Naive B cell (primary cell): Measurements from ENCODE around the gene ZRANB1. TPM values are rescaled to one million over a fixed set of nuclear protein-coding genes. Genes with fewer than 3 reads are reported as not detected.

ENCODE experiments used
- ATAC-seq, 2 donors: fragments of 150-1000 bp; cut with Tn5 transposase; 2 replicates each; pipeline ENCODE4 v1.10.0; 2021; ENCODE audit warnings: low read depth in 2 of 2, mild to moderate bottlenecking in 2 of 2, moderate library complexity in 2 of 2
- DNase-seq: peaks from one replicate; pipeline ENCODE4 v3.0.0; 2022
- H3K27ac Mint-ChIP-seq, 6 donors: one replicate each; pipeline ENCODE4 v1.8.0; 2020 to 2022; ENCODE audit warnings: mild to moderate bottlenecking in 6 of 6, mixed read lengths in 6 of 6, moderate library complexity in 5 of 6, inconsistent platforms in 2 of 6
- H3K27me3 Mint-ChIP-seq, 3 donors: one replicate each; pipeline ENCODE4 v1.8.0; 2021 to 2022; ENCODE audit warnings: mixed read lengths in 3 of 3, mild to moderate bottlenecking in 1 of 3
- H3K36me3 Mint-ChIP-seq, 2 donors: one replicate each; pipeline ENCODE4 v1.8.0; 2020 to 2022; ENCODE audit warnings: mixed read lengths in 2 of 2, inconsistent platforms in 1 of 2, mild to moderate bottlenecking in 1 of 2
- H3K4me1 Mint-ChIP-seq, 3 donors: one replicate each; pipeline ENCODE4 v1.8.0; 2020 to 2022; ENCODE audit warnings: mixed read lengths in 3 of 3, inconsistent platforms in 1 of 3, mild to moderate bottlenecking in 1 of 3, moderate library complexity in 1 of 3
- H3K4me3 Mint-ChIP-seq, 8 donors: one replicate each; pipeline ENCODE4 v1.8.0; 2020 to 2022; ENCODE audit warnings: mild to moderate bottlenecking in 8 of 8, mixed read lengths in 8 of 8, moderate library complexity in 8 of 8, inconsistent platforms in 2 of 8
- H3K9me3 Mint-ChIP-seq, 7 donors: one replicate each; pipeline ENCODE4 v1.8.0; 2020 to 2022; ENCODE audit warnings: mixed read lengths in 7 of 7, mild to moderate bottlenecking in 5 of 7, inconsistent platforms in 2 of 7, moderate library complexity in 1 of 7
- polyA plus RNA-seq, 6 donors: library from polyadenylated mRNA; unstranded; fragments of 300-500 nt; fragmentation: Illumina TruSeq; gene quantifications; one replicate each; pipeline ENCODE4 v1.2.3, GENCODE V29; 2021; ENCODE audit warnings: low read depth in 6 of 6

ZRANB1 gene
- polyA plus RNA-seq, 6 donors from 2014 or later: 4.5 to 15.0 (median 9.3) TPM

DNA sequence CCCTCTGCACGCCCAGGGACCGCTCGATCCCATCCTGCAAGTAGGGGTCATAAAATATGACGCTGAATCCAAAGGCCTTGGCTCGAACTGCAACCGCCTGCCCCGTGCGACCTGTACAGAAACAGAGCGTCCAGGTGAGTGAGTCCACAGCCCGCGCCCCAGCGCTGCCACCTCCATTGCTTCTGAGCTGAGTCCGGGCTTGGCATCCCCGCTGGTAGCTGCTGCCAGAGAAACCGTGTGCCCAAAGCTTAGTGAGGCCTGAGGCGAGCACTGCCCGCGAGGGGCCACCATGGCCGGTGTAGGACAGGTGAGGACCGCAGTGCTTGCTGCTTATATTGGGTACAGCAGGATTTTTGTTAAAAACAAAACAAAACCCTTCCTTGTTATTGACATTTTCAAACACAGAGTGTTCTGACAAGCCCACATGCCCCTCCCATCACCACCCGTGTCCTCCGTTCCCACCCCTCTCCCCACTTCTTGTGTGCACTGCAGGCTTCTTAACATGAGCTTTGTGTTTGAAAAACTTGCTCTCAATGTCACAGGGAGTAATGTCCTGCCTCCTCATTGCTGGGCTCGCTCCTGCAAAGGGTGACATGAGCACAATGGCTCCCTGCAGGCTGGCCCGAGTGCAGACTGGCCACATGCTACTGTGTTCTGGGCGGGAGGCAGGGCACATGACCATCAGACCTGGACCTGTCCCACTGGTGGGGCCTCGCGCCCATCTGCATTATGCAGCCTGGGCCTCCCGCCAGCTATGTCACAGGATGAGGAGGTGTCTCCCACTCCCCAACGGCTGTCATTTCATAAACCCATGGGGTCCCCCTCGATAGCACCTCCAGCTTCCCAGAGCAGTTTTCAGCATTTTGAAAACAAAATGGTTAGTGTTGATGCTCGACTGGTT, 52.9 kb downstream of the ZRANB1 start:
- Mint-ChIP-seq H3K4me3 (no peak overlapping the region), H3K36me3 (no peaks in the 10 kb centered on the region), H3K4me1 (peaks cover 0 to 2% (median 0%) of the 10 kb centered on the region in 3 donors), H3K27me3 (no peaks in the 10 kb centered on the region), H3K9me3 (no peaks in the 10 kb centered on the region), H3K27ac (peak overlapping the region in 1 of 6 donors; percentile 34)
- ATAC-seq (no peak), DNase-seq (no peak)

DNA sequence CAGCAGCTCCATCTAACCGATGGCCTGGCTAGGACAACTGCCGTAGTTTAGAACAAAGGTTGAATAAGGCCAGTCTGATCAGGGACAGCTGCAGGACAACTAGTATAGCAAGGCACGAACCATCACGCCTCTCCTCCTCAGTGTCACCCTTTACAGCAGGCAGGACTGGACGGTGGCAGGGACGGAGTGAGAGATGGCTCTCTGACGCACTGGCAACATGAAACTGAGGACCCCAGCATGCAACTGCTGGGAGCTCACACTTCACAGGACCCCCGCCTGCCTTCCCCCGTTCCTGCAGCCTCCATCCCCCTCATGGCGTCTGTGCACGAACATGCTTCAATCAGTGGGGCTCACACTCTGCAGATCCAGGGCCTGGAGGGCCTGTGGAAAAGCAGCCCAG, 53.7 kb downstream of the ZRANB1 start:
- H3K27ac Mint-ChIP-seq: no peak overlapping the region
- peaks cover 0 to 1% (median 0%) of the 10 kb centered on the region in 3 donors for H3K4me1 Mint-ChIP-seq
- no peaks in the 10 kb centered on the region for H3K36me3 Mint-ChIP-seq
- no peaks in the 10 kb centered on the region for H3K9me3 Mint-ChIP-seq
- no peaks in the 10 kb centered on the region for H3K27me3 Mint-ChIP-seq
- no peak overlapping the region for H3K4me3 Mint-ChIP-seq
- no peak for ATAC-seq
- DNase-seq: no peak

DNA sequence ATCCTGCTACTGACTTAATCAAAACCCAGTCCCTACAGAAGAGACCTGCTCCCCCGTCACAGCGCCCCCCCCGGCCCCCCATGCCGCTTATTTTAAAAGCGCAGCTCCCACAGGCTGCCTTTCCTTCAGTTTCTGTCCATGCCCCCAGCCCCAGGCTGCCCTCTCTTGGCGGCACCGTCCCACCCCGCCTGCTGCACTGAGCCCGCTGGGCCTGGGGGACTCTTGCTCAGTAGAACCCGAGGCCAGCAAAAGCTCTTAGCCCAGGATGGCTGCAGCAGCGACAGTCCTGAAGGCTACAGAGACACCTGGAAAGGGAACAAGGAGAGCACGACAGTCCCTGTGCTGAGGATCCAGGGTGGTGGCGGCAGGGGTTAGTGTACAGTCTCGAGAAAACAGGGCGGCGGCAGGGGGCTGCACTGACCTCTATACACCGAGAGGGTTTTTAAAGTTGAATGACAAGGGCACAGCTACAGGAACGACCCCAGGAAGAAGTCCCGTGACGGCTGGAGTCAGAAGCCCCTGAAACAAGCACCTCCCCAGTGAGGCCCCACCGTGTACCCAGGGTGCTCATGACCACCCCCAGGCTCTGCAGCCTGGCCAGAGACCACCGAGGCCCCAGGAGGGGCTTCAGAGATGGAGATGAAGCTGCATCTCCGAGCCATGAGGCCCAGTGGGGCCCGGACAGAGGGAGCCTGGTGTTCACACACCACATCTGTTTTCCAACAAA, 54.4 kb downstream of the ZRANB1 start:
- no peaks in the 10 kb centered on the region for H3K9me3 Mint-ChIP-seq
- ATAC-seq (no peak), DNase-seq (no peak)
- no peaks in the 10 kb centered on the region for H3K4me1 Mint-ChIP-seq
- H3K27me3 Mint-ChIP-seq: no peaks in the 10 kb centered on the region
- H3K36me3 Mint-ChIP-seq: no peaks in the 10 kb centered on the region
- H3K4me3 Mint-ChIP-seq: no peak overlapping the region
- H3K27ac Mint-ChIP-seq: no peak overlapping the region

DNA sequence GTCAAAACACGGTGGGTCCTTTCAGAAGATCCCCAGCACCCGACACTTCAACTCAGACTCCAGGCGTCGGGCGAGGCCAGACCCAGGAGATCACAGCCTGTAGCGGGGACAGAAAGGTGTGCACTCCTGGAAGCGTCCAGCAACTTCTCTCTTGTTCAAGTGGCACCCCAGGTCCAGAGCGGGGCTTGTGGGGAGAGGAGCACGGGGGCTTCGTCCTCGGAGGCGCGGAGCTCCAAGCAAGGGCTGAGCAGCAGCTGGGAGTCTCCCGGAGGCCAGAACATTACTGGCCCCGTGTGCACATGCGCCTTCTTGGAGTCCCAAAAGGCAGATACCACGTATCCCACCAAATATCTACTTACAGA, 54.9 kb downstream of the ZRANB1 start:
- H3K4me3 Mint-ChIP-seq: no peak overlapping the region
- no peak for DNase-seq
- no peaks in the 10 kb centered on the region for H3K36me3 Mint-ChIP-seq
- no peaks in the 10 kb centered on the region for H3K4me1 Mint-ChIP-seq
- H3K27ac Mint-ChIP-seq: no peak overlapping the region
- ATAC-seq: no peak
- H3K27me3 Mint-ChIP-seq: no peaks in the 10 kb centered on the region
- H3K9me3 Mint-ChIP-seq: no peaks in the 10 kb centered on the region

DNA sequence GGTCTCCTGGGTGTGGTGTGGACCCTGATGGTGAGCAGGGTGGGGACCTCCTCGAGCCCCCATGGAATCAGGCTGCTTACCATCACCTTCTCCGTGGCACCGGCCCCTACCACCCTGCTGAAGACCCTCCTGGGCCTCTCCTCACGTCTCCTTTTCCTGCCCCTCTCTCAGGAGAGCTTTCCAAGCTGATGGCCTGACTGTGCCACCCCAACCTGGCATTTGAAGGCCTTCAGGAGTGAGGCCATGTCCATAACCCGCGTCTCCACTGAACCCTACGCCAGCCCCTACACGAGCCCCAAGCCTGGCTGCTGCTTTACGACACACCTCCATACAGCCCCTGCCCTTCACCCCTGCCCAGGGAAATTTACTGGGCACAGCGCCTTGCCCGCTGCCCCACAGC, 55.4 kb downstream of the ZRANB1 start:
- Mint-ChIP-seq H3K27ac (no peak overlapping the region), H3K4me3 (peak overlapping the region in 1 of 8 donors; percentile 50), H3K27me3 (no peaks in the 10 kb centered on the region), H3K9me3 (no peaks in the 10 kb centered on the region), H3K36me3 (no peaks in the 10 kb centered on the region), H3K4me1 (no peaks in the 10 kb centered on the region)
- ATAC-seq: no peak
- DNase-seq: no peak

DNA sequence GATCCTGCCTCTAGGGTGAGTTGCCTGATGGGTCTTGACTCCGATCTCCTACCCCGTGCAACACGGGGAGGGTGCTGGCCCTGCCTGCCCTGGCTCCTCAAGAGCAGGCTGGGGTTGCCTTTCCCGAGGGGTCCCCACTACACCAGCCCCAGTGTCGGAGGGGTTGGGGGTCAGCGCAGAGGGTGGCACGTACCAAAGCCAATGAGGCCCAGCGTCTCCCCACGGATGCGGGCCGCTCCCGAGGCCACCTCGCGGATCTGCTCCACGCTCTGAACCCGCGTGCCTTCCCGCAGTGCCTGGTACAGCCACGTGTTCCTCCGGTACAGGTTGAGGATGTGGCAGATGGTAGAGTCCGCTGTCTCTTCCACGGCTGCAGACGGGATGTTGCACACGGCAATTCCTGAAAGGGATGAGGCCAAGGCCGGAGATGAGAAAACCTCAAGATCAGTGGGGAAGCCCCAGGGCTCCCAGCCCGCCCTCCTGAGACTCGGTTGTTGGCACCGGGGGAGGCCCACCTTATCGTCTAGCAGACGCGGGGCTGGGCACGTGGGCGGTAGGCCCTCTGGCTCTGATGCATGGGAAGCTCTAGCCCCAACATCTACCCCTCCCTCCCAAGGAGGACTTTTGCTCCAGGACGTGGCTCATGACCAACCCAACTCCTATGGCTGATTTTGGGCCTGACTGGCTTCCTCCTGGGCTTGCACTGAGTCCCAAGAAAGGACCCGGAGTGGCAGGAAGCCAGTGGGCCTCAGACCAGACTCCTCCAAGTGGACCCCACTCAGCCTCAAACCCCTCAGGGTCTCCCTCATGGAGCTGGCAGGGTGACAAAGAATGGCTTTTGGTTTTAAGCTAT, 56.1 kb downstream of the ZRANB1 start:
- H3K4me3 Mint-ChIP-seq: no peak overlapping the region
- no peak overlapping the region for H3K27ac Mint-ChIP-seq
- H3K4me1 Mint-ChIP-seq: no peaks in the 10 kb centered on the region
- H3K9me3 Mint-ChIP-seq: no peaks in the 10 kb centered on the region
- H3K27me3 Mint-ChIP-seq: no peaks in the 10 kb centered on the region
- DNase-seq (no peak), ATAC-seq (no peak)
- no peaks in the 10 kb centered on the region for H3K36me3 Mint-ChIP-seq

DNA sequence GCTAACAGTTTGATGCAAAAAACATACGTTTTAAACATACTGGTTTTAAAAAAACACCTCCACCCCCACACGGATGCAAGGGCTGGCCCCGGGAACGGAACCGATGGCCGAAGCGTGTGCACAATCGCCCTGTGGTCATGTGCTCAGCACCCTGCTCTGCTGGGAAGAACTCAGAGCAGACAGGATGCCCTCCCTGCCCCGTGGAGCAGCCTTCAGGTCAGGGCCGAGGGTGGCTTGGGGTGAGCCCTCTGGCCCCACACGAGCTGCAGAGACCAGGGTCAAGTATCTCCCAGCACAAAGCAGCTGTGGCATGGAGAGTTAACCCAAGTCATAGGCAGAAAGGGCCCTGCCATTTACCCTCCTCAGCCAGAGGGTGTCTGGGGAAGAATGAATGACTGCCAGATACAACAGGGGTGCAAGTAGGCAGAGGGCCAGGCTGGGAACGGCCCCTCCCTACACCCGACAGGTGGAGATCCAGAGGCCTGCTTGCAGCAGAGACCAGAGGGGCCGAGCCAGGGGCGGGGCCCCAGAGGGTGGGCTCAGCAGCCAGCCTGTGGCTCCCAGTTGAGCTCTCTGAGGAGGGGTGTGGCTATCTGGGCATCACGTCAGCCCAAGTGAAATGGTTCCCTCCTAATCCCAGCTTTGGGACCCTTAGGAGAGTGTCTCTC, 56.8 kb downstream of the ZRANB1 start:
- peak overlapping the region in 1 of 6 donors; percentile 15 for H3K27ac Mint-ChIP-seq
- H3K9me3 Mint-ChIP-seq: no peaks in the 10 kb centered on the region
- H3K4me1 Mint-ChIP-seq: no peaks in the 10 kb centered on the region
- ATAC-seq: no peak
- H3K4me3 Mint-ChIP-seq: no peak overlapping the region
- H3K27me3 Mint-ChIP-seq: no peaks in the 10 kb centered on the region
- H3K36me3 Mint-ChIP-seq: no peaks in the 10 kb centered on the region
- DNase-seq: no peak

DNA sequence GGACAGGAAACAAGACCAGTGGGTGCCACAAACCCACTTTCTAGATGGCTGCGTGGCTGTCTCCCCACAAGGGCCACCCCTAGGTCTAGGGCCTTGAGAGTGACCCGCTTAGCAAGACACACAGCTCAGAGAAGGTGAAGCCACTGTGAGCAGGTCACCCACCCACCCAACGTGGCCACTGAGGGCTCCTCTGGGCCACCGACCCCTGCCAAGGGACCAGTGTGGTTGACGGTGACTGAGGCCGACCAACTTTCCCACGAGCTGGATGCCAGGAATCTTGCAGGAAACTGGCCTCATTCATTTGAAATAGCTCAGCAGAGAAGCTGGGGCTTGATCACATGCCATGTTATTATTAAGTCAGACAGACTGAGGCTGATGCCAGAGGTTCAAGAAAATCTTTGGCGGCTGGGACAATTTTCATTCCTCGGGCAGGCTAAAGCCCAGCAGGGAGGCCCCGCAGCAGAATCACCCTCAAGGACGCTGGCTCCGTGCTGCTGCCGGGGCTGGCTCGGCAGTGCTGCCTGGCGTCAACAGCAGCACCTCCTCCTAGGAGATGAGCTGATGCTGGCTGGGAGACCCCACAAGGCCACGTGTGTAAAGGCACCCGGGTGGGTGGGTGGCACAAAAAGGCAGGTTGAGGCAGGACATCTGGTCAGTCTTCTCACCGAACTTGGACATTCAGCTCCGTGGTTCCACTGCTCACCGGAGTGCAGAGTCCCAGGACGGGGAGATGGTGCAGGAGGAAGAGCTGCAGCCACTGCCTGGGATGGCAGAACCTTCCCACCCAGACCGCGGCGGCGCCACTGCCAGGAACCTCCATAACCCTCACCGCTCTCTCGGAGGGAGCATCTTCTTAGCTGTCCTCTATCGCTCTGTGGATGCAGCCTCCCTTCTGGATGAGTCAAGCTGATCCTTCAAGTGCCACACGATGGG, 57.8 kb downstream of the ZRANB1 start:
- ATAC-seq: no peak
- DNase-seq: no peak
- Mint-ChIP-seq H3K4me1 (no peaks in the 10 kb centered on the region), H3K4me3 (no peak overlapping the region), H3K27me3 (no peaks in the 10 kb centered on the region), H3K36me3 (no peaks in the 10 kb centered on the region), H3K27ac (peak overlapping the region in 1 of 6 donors; percentile 73), H3K9me3 (no peaks in the 10 kb centered on the region)

DNA sequence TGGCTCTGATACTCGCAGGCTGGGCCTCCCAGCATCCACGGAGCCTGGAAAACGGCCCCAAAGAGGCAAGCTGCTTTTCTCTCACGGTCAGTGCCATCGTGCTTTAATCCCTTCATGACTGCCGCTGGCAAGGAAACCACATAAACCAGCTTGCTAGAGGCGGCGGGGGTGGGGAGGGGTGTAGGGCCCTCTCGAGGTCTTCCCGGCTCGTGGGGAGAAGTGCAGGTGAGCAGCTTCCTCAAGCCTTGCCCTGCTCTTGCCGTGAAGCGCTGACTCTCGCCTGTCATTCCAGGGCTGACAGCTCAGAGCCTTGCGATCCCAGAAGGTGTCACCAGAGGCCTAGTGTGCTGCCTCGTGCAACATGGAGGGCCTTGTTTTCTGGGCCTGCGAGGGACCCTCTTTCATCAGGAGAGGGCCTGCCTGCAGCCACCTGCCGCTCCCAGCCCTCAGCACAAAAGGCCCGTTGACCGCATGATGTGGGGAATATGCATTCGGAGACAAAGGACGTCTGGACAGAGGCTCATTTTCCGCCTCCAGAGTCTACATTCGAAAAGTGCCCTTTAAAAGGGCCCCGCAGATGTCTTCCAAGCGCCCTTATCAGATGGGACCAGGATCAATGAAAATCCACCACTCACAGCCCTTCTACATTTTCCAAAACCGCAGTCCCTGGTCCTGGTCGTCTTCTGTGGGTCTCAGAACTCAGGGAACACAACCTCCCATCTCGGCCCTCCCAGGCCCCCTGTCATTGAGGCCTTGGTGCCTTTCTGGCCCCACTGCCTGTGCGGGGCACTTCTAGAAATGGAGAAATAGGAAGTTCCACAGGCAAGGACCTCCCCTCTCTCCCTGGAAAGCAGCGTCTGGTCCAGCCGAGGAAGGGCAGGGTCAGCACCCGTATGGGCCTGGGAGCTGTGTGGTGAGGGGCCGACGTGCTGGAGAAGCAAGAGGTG, 58.7 kb downstream of the ZRANB1 start:
- DNase-seq (no peak), ATAC-seq (no peak)
- Mint-ChIP-seq H3K36me3 (no peaks in the 10 kb centered on the region), H3K9me3 (no peaks in the 10 kb centered on the region), H3K27ac (no peak overlapping the region), H3K4me3 (no peak overlapping the region), H3K27me3 (no peaks in the 10 kb centered on the region), H3K4me1 (no peaks in the 10 kb centered on the region)

DNA sequence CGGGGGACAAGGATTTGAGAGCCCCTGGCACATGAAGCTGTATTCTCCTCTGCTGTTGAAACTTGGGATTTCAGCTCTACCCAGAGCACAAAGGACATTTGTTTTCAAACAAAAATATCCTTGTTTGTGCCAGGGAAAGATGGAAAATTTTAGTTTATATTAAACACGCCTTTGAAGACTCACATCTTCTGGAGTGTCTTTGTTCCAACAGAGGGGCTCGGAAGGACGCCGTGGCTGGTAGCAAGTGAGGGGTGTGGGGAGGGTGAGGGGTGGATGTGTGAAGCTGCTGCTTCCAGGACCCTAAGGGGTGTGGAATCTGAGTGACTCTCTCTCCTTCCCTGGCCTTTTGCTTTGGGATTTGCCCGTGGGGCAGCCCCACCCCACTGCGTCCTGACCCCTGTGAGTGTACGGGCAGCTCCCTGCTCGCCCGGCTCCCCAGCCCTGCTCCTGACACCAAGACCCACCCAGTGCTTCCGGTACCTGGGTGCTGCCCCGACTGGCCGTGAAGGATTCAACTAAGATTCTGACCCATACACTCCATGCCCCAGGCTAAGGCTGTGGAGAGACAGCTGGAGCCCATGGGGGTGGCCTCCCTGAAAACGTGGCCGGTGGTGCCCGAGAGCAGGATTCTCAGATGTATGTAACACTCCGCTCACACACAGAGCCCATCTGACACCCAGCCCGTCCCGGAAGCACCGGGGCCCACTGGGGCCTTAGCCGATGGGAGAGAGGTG, 59.6 kb downstream of the ZRANB1 start:
- Mint-ChIP-seq H3K4me3 (no peak overlapping the region), H3K4me1 (no peaks in the 10 kb centered on the region), H3K36me3 (no peaks in the 10 kb centered on the region), H3K9me3 (no peaks in the 10 kb centered on the region), H3K27me3 (no peaks in the 10 kb centered on the region), H3K27ac (no peak overlapping the region)
- DNase-seq: no peak
- ATAC-seq: no peak

DNA sequence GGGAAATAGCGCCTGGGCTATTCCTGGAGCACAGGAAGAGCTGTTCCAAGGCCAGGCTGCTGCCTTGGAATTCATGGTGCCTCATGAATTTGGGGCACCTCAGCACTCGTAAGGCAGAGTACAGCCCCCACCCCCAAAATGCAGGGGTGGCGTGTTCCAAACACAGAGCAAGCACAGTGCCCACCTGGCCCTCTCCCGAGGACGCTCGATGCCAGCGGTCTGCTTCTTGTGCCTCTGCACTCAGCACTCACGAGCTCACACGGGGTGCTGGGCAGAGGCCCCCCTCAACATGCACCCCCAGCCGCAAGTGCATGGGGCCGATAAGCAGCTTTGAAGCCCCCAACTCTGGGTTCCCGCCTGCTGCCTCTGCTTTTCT, 60.1 kb downstream of the ZRANB1 start:
- H3K27ac Mint-ChIP-seq: no peak overlapping the region

More for the DNA sequence above, 60.1 kb downstream of the ZRANB1 start:
- H3K4me1 Mint-ChIP-seq: no peaks in the 10 kb centered on the region
- no peaks in the 10 kb centered on the region for H3K36me3 Mint-ChIP-seq
- no peaks in the 10 kb centered on the region for H3K9me3 Mint-ChIP-seq
- ATAC-seq: no peak
- no peak overlapping the region for H3K4me3 Mint-ChIP-seq
- H3K27me3 Mint-ChIP-seq: no peaks in the 10 kb centered on the region
- no peak for DNase-seq
